A549 treated with CpdA at 1 μM for 4 hours (cell line): ENCODE results near the gene ZNF267. TPM values are rescaled to one million over a fixed set of nuclear protein-coding genes. Genes with fewer than 3 reads are reported as not detected.

ENCODE experiments used
- total RNA-seq: library from RNA; stranded (reverse); fragments of 200-300 nt; extraction: Qiagen RNA extraction; gene quantifications from 5 replicates; pipeline ENCODE4 v1.2.3, GENCODE V29; 2022; ENCODE audit warnings: low read depth

ZNF267 gene
- total RNA-seq: 7.3 to 9.9 TPM (median 9.6 TPM) in 5 replicates

GRCh38 chr16:31873556-31874365 is at the start of gene ZNF267:
Gene ZNF267, plus strand, starts transcription at chr16:31873807. Its CDS starts 160 bp downstream, at chr16:31873967.

